MM.1S (cell line): Measurements from ENCODE around the gene RXRA.

ENCODE experiments used
- DNase-seq: peaks from one replicate; pipeline ENCODE4 v3.0.0-alpha.2; 2015
- H2AFZ ChIP-seq: fragments of 300-600 bp; sonication (generic); 2 replicates; pipeline ENCODE4 v1.6.0; 2016; ENCODE audit warnings: antibody characterized with exemption, low read length
- H3F3A ChIP-seq: fragments of 300-600 bp; sonication (generic); 2 replicates; pipeline ENCODE4 v1.6.1; 2016; ENCODE audit warnings: mild to moderate bottlenecking, antibody characterized with exemption, low read length, moderate library complexity, mixed read lengths; ENCODE audit not compliant: insufficient read depth
- H3K27ac ChIP-seq: fragments of 300-600 bp; sonication (generic); 2 replicates; pipeline ENCODE4 v1.5.1; 2016; ENCODE audit warnings: mild to moderate bottlenecking, low read length
- H3K27me3 ChIP-seq: fragments of 300-600 bp; sonication (generic); replicated peaks from 2 replicates; pipeline ENCODE4 v1.6.0; 2016; ENCODE audit warnings: low read length; ENCODE audit not compliant: insufficient read depth
- H3K36me3 ChIP-seq: fragments of 300-600 bp; sonication (generic); replicated peaks from 2 replicates; pipeline ENCODE4 v1.6.1; 2016; ENCODE audit warnings: mild to moderate bottlenecking, low read length, mixed read lengths; ENCODE audit not compliant: insufficient read depth
- H3K4me1 ChIP-seq: fragments of 300-600 bp; sonication (generic); 2 replicates; pipeline ENCODE4 v1.6.1; 2016; ENCODE audit warnings: low read length, mixed read lengths
- H3K4me2 ChIP-seq: fragments of 300-600 bp; sonication (generic); 2 replicates; pipeline ENCODE4 v1.6.0; 2016; ENCODE audit warnings: low read depth, low read length
- H3K4me3 ChIP-seq: fragments of 300-600 bp; sonication (generic); 2 replicates; pipeline ENCODE4 v1.5.1; 2016; ENCODE audit warnings: low read length, mixed read lengths
- H3K79me2 ChIP-seq: fragments of 300-600 bp; sonication (generic); 2 replicates; pipeline ENCODE4 v1.6.1; 2016; ENCODE audit warnings: mixed run types, low read length, mixed read lengths
- H3K9ac ChIP-seq: fragments of 300-600 bp; sonication (generic); 2 replicates; pipeline ENCODE4 v1.6.1; 2016; ENCODE audit warnings: low read length, mixed read lengths
- H3K9me2 ChIP-seq: fragments of 300-600 bp; sonication (generic); replicated peaks from 2 replicates; pipeline ENCODE4 v1.6.1; 2016; ENCODE audit warnings: mild to moderate bottlenecking, low read length, mixed read lengths; ENCODE audit not compliant: insufficient read depth
- H3K9me3 ChIP-seq: fragments of 300-600 bp; sonication (generic); replicated peaks from 2 replicates; pipeline ENCODE4 v1.6.1; 2016; ENCODE audit warnings: mild to moderate bottlenecking, low read length, mixed read lengths; ENCODE audit not compliant: insufficient read depth
- H4K20me1 ChIP-seq: fragments of 300-600 bp; sonication (generic); 2 replicates; pipeline ENCODE4 v1.6.1; 2016; ENCODE audit warnings: mild to moderate bottlenecking, low read length, moderate library complexity, mixed read lengths; ENCODE audit not compliant: insufficient read depth
- CTCF ChIP-seq: fragments of 300-600 bp; sonication (generic); IDR thresholded peaks from 2 replicates; pipeline ENCODE4 v1.5.1; 2016; ENCODE audit warnings: antibody characterized with exemption, low read length, mixed read lengths
- EZH2 ChIP-seq: fragments of 300-600 bp; sonication (generic); optimal IDR thresholded peaks from 2 replicates; pipeline ENCODE3; 2017; ENCODE audit warnings: low read depth, mild to moderate bottlenecking, antibody characterized with exemption, low read length, mixed read lengths
- EZH2phosphoT487 ChIP-seq: fragments of 300-600 bp; sonication (generic); IDR thresholded peaks from 2 replicates; pipeline ENCODE4 v1.6.1; 2018; ENCODE audit warnings: antibody characterized with exemption, low read length

Gene RXRA

GRCh38 chr9:134314950-134315715 lies 11.1 kb upstream of the RXRA start:
- Histone ChIP-seq H3K27ac (no peak overlapping the region), H3K79me2 (no peaks in the 10 kb centered on the region), H3K27me3 (peaks cover 93% of the 10 kb centered on the region), H3K4me1 (no peaks in the 10 kb centered on the region), H3K4me2 (no peak overlapping the region), H3K9me3 (no peaks in the 10 kb centered on the region), H3K36me3 (no peaks in the 10 kb centered on the region), H3K9ac (no peak overlapping the region), H4K20me1 (no peaks in the 10 kb centered on the region), H3K4me3 (no peak overlapping the region), H3K9me2 (no peaks in the 10 kb centered on the region), H2AFZ (no peak overlapping the region), H3F3A (no peaks in the 10 kb centered on the region)
- TF ChIP-seq EZH2phosphoT487 (no peak), EZH2 (no peak), CTCF (no peak)
- no peak for DNase-seq

- no peak overlapping the region for H3K27ac ChIP-seq
Observed at GRCh38 chr9:134315716-134316448, 10.4 kb upstream of the RXRA start.

GRCh38 chr9:134316449-134317160 lies 9.7 kb upstream of the RXRA start:
- Histone ChIP-seq H3K4me1 (no peaks in the 10 kb centered on the region), H3K4me2 (no peak overlapping the region), H3K36me3 (no peaks in the 10 kb centered on the region), H3K9me2 (no peaks in the 10 kb centered on the region), H3K4me3 (no peak overlapping the region), H3K27ac (no peak overlapping the region), H3K9ac (no peak overlapping the region), H2AFZ (no peak overlapping the region), H3F3A (no peaks in the 10 kb centered on the region), H3K9me3 (no peaks in the 10 kb centered on the region), H4K20me1 (no peaks in the 10 kb centered on the region), H3K27me3 (peaks cover 94% of the 10 kb centered on the region), H3K79me2 (no peaks in the 10 kb centered on the region)
- no peak for DNase-seq
- TF ChIP-seq CTCF, result no peak
- TF ChIP-seq EZH2, result no peak
- no peak for TF ChIP-seq EZH2phosphoT487

More at GRCh38 chr9:134315716-134316448, 10.4 kb upstream of the RXRA start:
- TF ChIP-seq CTCF (no peak), EZH2phosphoT487 (no peak), EZH2 (no peak)
- Histone ChIP-seq H3K27me3 (peaks cover 91% of the 10 kb centered on the region), H3K4me1 (no peaks in the 10 kb centered on the region), H4K20me1 (no peaks in the 10 kb centered on the region), H3K36me3 (no peaks in the 10 kb centered on the region), H3K9me3 (no peaks in the 10 kb centered on the region), H3F3A (no peaks in the 10 kb centered on the region), H2AFZ (no peak overlapping the region), H3K79me2 (no peaks in the 10 kb centered on the region), H3K9ac (no peak overlapping the region), H3K4me3 (no peak overlapping the region), H3K4me2 (no peak overlapping the region), H3K9me2 (no peaks in the 10 kb centered on the region)
- DNase-seq, result no peak
